ENCODE data around the gene KRI1.

DNA sequence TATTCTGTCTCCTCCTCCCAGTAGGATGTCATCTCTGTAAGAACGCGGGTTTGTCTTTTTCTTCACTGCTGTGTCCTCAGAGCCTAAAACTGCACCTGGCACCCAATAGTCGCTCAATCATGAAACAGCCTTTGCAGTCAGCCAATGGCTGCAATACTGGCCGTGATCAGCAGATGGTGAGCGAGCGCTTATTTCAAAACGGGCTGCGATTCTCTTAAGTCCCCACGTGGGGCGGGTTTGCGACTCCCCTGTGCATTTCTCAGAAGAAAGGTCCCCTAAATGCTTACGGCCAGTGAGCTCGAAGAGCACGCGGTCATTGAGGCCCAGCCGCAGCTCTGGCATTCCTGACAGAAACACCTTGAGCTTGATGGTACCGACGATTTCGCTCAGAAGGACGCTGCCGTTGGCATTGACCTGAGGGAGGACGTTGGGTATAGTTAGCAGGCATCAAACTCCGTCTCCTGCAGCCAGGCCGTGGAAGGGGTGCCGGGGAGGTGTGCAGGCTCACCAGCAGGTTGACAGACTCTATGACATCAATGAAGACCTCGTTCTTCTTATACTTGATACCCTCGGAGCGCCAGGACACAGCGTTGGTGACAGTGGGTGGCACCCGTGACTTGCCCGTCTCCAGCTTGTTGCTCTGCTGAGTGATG lies 15.3 kb upstream of the KRI1 start:
- TF ChIP-seq POLR2AphosphoS5 (IDR thresholded peaks at IDR 0.05): no peak
- TF ChIP-seq, protein P1, sequence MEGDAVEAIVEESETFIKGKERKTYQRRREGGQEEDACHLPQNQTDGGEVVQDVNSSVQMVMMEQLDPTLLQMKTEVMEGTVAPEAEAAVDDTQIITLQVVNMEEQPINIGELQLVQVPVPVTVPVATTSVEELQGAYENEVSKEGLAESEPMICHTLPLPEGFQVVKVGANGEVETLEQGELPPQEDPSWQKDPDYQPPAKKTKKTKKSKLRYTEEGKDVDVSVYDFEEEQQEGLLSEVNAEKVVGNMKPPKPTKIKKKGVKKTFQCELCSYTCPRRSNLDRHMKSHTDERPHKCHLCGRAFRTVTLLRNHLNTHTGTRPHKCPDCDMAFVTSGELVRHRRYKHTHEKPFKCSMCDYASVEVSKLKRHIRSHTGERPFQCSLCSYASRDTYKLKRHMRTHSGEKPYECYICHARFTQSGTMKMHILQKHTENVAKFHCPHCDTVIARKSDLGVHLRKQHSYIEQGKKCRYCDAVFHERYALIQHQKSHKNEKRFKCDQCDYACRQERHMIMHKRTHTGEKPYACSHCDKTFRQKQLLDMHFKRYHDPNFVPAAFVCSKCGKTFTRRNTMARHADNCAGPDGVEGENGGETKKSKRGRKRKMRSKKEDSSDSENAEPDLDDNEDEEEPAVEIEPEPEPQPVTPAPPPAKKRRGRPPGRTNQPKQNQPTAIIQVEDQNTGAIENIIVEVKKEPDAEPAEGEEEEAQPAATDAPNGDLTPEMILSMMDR (IDR thresholded peaks at IDR 0.05): peak; percentile 98 to 99 (median 99)

All from gastroesophageal sphincter (tissue), 3 donors.